Measurements from ENCODE around the gene ARHGEF28. TPM values are rescaled to one million over a fixed set of nuclear protein-coding genes. Genes with fewer than 3 reads are reported as not detected.

ARHGEF28 gene
- total and polyA plus RNA-seq, 2 of the 13 experiments (the other 11 are each of a cell fraction or from before 2014, with no cell fraction given) = 17.4 to 34.1 TPM

DNA sequence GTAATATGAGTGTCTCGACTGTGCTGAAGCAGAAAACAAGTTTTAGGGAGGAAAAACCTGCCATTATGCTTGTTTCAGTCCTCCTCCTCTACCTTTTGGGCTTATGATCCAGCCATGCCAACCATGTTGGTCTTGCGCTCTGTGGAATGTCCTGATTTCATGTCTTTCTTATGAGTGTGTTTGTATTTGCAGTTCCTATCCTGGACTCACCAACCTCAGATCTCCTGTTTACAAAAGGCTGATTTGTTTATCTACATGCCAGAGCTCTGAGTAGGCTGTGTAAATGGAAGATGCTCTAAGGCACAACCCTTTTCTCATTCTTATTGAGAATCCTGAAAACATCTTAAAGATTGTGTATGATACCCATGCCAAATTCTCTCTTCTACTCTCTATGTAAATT lies 138.6 kb downstream of the ARHGEF28 start (continued):
- TF ChIP-seq ZSCAN9 (CRISPR knock-in tag; IDR thresholded peaks at IDR 0.05; ENCODE audit: borderline replicate concordance) = no peak
- TF ChIP-seq SRF (IDR thresholded peaks at IDR 0.05; ENCODE audit: low read depth, low read length) = no peak
- no peak for TF ChIP-seq ZNF430 (CRISPR knock-in tag; IDR thresholded peaks at IDR 0.05)
- TF ChIP-seq KDM1A (CRISPR knock-in tag; IDR thresholded peaks at IDR 0.05) = no peak
- TF ChIP-seq ZFP90 (CRISPR knock-in tag; IDR thresholded peaks at IDR 0.05; ENCODE audit: borderline replicate concordance) = no peak
- no peak for TF ChIP-seq ZNF343 (CRISPR knock-in tag; IDR thresholded peaks at IDR 0.05)
- TF ChIP-seq ZNF468 (CRISPR knock-in tag; IDR thresholded peaks at IDR 0.05) = no peak
- peak; percentile 41; the same call in 1 of the 2 replicates for TF ChIP-seq ZKSCAN8 (CRISPR knock-in tag; IDR thresholded peaks at IDR 0.05; ENCODE audit: borderline replicate concordance)
- TF ChIP-seq NRL (CRISPR knock-in tag; IDR thresholded peaks at IDR 0.05; ENCODE audit: borderline replicate concordance) = no peak
- TF ChIP-seq AHR (CRISPR knock-in tag; IDR thresholded peaks at IDR 0.05) = no peak
- TF ChIP-seq ZMYM3 (CRISPR knock-in tag; IDR thresholded peaks at IDR 0.05) = no peak
- TF ChIP-seq RARG (CRISPR knock-in tag; IDR thresholded peaks at IDR 0.05; ENCODE audit: low read depth) = no peak
- no peak for TF ChIP-seq KDM3A (CRISPR knock-in tag; IDR thresholded peaks at IDR 0.05; ENCODE audit: low read depth)
- TF ChIP-seq, protein P1, sequence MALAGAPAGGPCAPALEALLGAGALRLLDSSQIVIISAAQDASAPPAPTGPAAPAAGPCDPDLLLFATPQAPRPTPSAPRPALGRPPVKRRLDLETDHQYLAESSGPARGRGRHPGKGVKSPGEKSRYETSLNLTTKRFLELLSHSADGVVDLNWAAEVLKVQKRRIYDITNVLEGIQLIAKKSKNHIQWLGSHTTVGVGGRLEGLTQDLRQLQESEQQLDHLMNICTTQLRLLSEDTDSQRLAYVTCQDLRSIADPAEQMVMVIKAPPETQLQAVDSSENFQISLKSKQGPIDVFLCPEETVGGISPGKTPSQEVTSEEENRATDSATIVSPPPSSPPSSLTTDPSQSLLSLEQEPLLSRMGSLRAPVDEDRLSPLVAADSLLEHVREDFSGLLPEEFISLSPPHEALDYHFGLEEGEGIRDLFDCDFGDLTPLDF (CRISPR knock-in tag; IDR thresholded peaks at IDR 0.05) = no peak
- TF ChIP-seq KAT7 (CRISPR knock-in tag; IDR thresholded peaks at IDR 0.05; ENCODE audit: borderline replicate concordance) = no peak
- no peak for TF ChIP-seq ZNF75D (CRISPR knock-in tag; IDR thresholded peaks at IDR 0.05; ENCODE audit: borderline replicate concordance)
- no peak for TF ChIP-seq ZNF619 (CRISPR knock-in tag; IDR thresholded peaks at IDR 0.05)
- TF ChIP-seq ZBTB1 (CRISPR knock-in tag; IDR thresholded peaks at IDR 0.05; ENCODE audit: borderline replicate concordance) = no peak
- no peak for TF ChIP-seq ZSCAN29 (CRISPR knock-in tag; conservative IDR thresholded peaks at IDR 0.05)
- TF ChIP-seq PHF20 (CRISPR knock-in tag; IDR thresholded peaks at IDR 0.05) = no peak
- peak; percentile 37; the same call in 1 of the 2 replicates for TF ChIP-seq TBX3 (IDR thresholded peaks at IDR 0.05; ENCODE audit: borderline replicate concordance)
- no peak for TF ChIP-seq CREB1 (IDR thresholded peaks at IDR 0.05)
- peak; percentile 43; the same call in 1 of the 2 replicates for TF ChIP-seq CREB1 (CRISPR knock-in tag; IDR thresholded peaks at IDR 0.05)
- TF ChIP-seq, protein P2, sequence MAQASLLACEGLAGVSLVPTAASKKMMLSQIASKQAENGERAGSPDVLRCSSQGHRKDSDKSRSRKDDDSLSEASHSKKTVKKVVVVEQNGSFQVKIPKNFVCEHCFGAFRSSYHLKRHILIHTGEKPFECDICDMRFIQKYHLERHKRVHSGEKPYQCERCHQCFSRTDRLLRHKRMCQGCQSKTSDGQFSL (CRISPR knock-in tag; IDR thresholded peaks at IDR 0.05) = no peak
- TF ChIP-seq GATAD2A (CRISPR knock-in tag; IDR thresholded peaks at IDR 0.05) = peak; percentile 91
- TF ChIP-seq, protein P3, sequence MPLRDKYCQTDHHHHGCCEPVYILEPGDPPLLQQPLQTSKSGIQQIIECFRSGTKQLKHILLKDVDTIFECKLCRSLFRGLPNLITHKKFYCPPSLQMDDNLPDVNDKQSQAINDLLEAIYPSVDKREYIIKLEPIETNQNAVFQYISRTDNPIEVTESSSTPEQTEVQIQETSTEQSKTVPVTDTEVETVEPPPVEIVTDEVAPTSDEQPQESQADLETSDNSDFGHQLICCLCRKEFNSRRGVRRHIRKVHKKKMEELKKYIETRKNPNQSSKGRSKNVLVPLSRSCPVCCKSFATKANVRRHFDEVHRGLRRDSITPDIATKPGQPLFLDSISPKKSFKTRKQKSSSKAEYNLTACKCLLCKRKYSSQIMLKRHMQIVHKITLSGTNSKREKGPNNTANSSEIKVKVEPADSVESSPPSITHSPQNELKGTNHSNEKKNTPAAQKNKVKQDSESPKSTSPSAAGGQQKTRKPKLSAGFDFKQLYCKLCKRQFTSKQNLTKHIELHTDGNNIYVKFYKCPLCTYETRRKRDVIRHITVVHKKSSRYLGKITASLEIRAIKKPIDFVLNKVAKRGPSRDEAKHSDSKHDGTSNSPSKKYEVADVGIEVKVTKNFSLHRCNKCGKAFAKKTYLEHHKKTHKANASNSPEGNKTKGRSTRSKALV (CRISPR knock-in tag; IDR thresholded peaks at IDR 0.05) = no peak
- TF ChIP-seq ZNF670 (CRISPR knock-in tag; IDR thresholded peaks at IDR 0.05; ENCODE audit: borderline replicate concordance) = no peak
- no peak for TF ChIP-seq MIER2 (CRISPR knock-in tag; IDR thresholded peaks at IDR 0.05)
- no peak for TF ChIP-seq MZF1 (CRISPR knock-in tag; IDR thresholded peaks at IDR 0.05; ENCODE audit: borderline replicate concordance)
- TF ChIP-seq ZNF546 (CRISPR knock-in tag; conservative IDR thresholded peaks at IDR 0.05) = no peak
- TF ChIP-seq CBX2 (IDR thresholded peaks at IDR 0.05; ENCODE audit: low read depth, low read length) = no peak
- TF ChIP-seq CBX2 (CRISPR knock-in tag; IDR thresholded peaks at IDR 0.05; ENCODE audit: low read depth) = no peak
- no peak for TF ChIP-seq KAT2B (IDR thresholded peaks at IDR 0.05; ENCODE audit: borderline replicate concordance, low read depth, low read length)
- no peak for TF ChIP-seq ZNF510 (CRISPR knock-in tag; IDR thresholded peaks at IDR 0.05; ENCODE audit: low read depth)
